NCI-H526 (cell line): ENCODE data around the gene PTH1R.
A peak's percentile ranks its signal among the peaks of the same experiment; 100 is the strongest.

Source experiments
- DNase-seq, 2 experiments: peaks; one replicate each; lab custom pipeline; 2025; lab: John Stamatoyannopoulos, UW

Gene PTH1R

DNA sequence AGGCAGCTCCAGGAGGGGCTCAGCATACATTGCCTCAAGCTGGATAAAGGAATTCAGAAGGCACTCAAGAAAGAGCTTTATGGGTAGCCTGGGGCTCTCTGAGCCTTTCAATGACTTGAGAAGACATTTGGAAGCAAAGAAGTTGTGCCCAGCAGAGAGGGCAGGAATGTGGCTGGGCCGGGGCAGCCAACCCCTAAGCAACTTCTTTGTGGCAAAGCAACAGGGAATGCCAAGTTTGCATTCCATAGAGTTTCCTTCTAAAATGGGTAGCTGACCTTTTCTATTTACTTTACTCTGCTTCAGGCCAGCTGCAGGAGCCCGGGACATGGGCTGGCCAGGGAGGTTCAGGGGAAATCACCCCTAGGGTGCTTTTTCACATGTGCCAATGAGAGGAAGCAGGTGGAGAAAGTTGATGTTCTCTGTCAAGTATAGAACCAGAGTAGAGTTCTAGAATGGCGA, 53.5 kb downstream of the PTH1R start:
- DNase-seq: no peak

GRCh38 chr3:46931631-46932331, 54.3 kb downstream of the PTH1R start:
- no peak for DNase-seq

DNA sequence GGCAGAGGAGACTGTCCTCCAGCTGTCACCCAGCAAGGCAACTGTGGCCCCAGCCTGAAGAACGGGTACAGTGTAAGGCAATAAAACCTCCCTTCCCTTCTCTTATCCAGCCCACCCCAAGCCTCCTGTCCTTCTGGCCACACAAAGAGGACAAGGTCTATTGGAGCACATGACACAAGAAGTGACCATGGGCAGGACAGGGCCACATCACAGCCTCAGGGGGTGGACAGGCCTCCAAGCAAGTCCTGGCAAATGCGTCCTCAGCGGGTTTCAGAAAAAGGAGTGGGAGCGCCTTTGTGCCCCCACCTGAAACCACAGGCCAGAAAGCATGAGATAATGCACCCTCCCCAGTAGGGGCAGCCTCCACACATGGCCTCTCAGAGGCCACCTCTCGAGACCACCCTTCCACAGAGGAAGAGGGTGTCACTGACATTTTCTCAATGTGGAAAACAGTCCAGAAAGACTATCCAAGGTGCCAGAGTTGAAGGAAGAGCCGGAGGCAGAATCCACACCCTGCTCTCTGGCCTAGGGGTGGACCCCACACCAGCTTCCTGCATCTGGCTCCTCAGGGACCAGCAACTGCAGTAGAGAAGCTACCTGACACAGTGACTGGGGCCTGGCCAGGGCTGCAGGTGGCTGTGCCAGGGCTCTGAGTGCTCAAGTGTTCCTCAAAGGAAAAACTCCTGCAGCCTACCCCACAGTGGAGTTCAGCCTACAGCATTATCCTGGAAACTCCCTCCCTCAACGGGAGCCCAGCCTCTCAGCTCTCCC, 55.1 kb downstream of the PTH1R start:
- DNase-seq: no peak

DNA sequence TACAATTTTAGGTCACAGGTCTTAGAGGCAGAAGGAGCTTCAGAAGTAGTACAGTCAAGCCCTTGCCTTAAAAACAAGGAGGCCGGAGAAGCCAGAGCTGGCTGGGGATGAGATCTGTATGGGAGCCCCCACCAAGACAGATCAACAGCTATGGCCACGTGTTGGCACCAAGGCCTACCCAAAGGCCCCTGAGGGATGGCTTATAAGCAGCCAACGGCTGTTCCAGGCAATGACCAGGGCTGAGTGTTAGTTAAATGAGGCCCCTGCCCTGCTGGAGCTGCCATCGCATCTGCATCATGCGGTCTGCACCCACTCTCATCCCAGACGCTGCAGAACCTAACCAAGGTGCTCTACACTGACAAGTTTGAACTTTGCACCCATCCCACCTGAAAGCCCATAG, 55.7 kb downstream of the PTH1R start:
- DNase-seq: peak in 1 of 2 experiments; percentile 5

DNA sequence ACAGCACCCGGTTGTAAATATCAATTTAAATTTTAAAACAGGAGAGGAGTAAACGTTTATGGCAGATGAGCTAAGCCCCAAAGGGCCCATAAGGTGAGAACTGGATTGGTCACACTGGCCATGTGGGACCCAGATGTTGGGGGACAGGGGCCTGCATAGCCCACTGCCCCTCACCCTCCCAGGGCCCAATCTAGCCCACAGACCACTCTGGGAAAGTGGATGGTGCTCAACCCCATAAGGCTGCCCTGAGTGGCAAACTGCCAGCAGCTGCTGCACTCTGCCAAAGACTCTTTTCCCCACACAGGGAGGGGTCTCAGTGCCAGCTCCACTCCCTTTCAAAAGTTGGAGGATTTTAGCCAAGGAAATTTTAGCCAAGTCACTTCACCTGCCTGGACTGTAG, 56.6 kb downstream of the PTH1R start:
- no peak for DNase-seq

DNA sequence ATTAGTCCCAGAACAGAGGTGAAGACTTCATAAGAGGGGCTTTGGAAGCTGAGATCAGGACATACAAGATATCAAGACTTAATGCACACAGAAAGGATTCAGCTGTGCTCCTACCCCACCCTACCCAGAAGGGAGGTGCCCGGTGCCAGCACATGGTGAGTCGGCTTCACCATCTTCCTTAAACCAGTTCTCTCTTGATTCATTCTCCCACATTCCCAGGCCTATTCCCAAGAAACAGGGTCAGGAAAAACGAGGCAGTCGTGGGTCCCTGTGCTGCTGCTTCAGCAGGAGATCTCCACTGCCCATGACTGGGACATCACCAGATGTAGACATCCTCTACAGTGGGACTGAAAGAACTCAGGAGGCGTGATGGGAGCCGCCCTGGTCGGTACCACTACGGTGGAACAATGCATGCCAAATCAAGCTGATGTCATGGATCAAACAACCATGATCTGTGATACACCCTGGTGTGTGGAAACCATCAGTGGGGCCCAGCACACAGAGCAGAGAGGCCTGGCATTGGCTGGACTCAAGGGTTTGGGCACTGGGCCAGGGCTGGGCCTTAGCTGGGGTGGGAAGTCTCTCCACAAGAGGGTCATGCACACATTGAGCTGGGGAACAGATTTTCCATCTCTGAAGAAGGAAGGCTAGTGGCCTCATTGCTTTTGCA, 57.1 kb downstream of the PTH1R start:
- no peak for DNase-seq

DNA sequence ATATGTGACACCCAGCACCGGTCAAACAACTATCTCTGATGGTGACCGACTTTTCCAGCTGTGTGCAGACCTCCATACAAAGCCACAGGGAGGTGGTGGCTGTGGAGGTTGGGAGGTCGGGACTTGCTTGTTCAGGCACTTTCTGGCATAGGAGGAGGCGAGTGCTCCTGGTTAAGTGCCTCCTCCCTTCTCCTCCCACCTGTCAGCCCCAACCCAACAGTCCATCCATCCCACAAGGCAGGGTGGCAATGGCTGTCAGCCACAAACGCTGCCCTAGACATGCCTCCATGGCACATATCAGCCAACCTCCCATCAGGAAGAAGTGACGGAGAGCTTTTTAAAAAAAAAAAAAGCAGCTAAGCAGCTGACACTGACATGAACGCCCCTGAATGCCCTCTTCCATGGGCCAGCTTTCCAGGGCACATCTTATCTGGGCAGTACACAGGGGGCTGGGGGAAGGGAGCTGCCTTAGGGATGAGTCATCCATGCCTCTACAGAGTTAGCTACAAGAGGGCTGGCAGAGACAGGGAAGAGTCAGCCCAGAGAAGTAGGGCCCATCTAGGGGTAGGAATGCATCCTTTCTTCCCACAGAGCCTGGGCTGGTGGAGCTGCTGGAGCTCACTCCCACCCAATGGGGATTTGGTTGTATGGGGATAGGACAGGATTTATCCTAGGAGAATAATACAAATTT, 57.8 kb downstream of the PTH1R start:
- DNase-seq: no peak

- no peak for DNase-seq
These were observed 58.6 kb downstream of the PTH1R start for GRCh38 chr3:46935989-46936558.

DNA sequence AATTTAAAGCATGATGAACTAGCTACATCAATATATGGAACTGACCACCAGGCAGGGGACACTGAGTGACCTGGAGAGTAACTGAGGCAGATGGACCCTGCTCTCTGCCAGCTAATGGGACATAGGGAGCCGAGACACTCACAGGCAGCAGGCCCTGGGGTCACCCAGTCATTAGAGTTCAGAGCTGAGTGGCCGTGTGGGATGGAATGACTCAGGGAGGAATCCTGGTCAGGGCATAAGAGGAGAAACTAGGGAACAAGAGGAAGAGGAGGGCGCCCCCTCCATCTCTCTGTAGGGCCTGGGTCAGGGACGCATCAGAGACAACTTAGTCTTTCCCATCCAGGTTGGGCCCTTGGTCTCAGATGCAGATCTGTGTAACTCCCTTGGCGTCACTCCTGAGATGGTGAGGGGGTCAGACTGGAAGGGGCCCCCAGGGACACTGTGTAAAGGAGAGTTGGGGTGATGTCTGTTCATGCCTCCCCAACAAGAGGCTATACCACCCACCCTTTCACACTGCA, 59.3 kb downstream of the PTH1R start:
- no peak for DNase-seq

- no peak for DNase-seq
These were observed 60.6 kb downstream of the PTH1R start for GRCh38 chr3:46938118-46938517.

- DNase-seq: no peak
These were observed 62.3 kb downstream of the PTH1R start for GRCh38 chr3:46939578-46940445.

DNA sequence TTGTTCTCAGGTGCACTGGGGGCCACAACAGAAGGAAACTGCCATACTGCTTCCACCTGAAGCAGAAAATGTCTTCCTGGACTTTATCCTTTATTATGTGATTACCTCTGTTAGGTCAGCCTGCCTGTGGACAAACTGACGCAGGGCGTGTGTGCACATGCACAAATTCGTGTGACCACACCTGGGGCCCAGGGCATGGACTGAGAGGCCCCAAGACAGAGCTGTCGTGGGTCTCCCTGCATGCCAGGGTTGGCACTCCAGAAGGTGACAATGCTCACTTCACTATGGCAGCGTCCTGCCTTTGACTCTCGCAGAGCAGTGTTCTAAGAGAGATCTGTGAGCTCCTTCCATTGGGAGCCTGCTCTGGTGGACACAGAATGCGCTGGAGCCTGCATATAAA, 64.6 kb downstream of the PTH1R start:
- no peak for DNase-seq

DNA sequence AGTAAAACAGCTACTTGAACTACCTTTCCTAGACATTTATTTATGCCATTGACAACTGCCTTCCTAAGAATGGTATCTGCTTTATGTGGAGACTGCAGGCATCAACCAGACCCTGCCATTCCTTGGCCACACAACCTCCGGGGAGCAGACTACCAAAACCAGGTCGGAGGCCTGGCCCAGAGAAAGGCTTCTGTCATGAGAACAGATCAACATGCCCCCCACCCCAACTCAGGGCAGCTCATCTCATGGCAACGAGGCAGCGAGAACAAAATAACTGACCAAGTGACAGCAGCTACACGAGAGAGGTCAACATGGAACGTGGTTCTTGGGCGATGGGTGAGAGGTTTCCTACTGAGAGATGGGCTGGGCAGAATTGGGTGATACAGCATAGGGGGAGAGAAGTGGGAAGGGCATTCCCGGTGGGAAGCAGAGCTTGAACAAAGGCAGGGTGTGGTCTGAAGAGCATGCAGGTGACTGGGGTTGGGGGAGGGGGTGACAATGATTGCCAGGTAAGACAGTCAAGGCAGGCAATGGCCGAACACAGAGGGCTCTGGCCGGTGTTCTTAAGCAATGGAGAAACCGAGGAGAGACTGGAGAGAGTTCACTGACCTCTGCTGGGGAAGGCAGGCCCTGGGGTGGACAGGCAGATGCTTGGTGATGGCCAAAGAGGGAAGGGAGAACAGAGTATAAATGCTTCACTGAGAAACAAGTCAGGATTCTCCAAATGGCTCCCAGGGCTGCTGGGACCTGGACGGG, 65.1 kb downstream of the PTH1R start:
- no peak for DNase-seq

DNA sequence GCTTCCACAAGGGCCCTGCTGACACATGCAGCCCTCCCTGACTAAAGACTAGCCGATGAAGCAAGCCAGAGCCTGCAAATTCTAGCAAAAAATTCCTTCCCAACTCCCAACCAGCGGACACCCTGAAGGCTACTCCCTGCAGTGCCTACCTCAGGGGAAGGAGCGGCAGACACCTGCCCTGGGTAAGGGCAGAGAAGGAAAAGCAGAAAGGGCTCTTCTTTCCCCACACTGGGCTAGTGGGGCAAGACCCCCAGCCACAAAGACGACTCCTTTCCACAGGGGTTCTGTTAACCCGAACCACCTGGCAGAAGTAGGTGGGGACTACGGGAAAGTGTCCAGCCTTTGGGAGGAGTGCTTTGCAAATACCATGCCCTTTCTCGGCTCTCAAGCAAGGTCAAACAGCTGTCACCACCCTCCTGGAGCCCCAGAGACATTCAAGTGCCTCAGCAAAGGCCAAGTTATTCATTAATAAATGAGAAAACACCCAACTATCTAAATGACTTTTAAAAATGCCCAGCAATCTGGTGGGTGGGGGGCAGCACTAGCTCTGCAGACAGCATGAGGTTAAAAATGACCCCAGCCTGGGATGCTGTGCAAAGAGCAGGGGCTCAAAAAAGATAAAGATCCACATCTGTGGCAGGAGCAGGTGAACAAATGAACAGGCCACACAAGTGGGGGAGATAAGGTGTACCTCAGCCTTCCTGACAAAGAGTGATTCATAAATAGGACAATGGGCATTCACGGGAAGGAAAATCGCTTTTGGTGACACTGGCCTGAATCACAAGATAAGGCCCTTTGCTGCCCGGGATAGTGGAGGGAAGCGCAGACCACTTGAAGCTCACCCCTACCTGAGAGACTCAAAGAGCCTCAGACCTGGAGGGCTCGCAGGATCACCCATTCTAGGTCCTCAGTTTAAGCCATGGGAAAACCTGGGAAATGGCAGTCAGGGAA, 66.0 kb downstream of the PTH1R start:
- DNase-seq: no peak

DNA sequence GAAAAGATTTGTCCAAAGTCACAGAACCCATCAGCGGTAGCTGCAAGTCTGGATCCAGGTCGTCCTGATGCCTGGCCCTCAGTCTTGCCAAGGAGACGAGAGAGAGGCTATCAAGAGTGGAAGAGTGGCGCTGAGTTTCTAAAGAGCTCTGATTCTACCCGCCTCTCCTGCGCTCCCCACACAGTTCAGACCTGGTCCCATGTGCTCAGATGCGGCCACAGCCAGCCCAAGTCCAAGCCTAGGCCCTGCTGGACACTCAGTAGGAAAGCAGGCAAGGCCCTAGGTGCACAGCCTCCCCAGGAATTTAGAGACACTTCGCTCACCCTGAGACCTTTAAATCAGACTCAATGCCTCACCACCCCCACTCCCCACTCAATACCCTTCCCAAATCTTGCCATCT, 66.7 kb downstream of the PTH1R start:
- DNase-seq: no peak

GRCh38 chr3:46946416-46946815, 68.9 kb downstream of the PTH1R start:
- DNase-seq: no peak

DNA sequence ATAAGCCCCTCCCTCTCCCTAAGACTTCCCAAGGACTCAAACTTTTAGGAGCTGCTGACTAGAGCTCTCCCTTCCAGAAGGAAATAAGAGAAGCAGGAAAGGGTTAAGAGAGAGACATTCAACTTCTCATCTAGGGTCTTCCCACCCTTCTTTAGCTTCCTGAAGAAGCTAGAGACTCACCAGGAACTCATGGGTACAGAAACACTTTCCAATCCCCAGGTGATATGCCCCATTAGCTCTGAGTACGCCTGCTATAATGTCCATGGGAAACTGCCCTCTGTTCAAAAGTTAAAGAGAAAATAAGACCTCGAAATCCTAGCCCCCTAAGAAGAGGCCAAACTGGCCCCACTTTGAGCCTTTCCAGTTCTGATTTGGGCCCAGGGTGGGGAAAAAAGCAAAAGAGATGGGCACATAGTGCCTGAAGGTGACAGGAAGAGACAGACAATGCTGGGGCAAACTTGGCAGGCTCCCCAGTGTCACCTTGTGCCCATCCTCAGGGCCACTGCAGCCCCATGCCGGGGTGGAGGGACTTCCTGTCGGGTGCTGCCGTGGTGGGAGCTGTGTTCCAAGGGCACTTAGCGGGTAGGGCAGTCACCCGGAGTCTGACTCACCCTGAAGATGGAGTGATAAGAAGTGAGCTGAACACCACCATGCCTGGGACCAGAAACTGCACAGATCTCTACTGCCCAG, 69.5 kb downstream of the PTH1R start:
- DNase-seq: no peak

- no peak for DNase-seq
These were observed 70.0 kb downstream of the PTH1R start for GRCh38 chr3:46947546-46947901.
